Activated naive CD4-positive, alpha-beta T cell treated with anti-CD3 and anti-CD28 coated beads, Interleukin-2, amount 50 U/mL, for 72 hours (primary cell): ENCODE measurements around the gene REV3L. TPM values are rescaled to one million over a fixed set of nuclear protein-coding genes. Genes with fewer than 3 reads are reported as not detected.
"Not testable (repeated sequence)": the region's sequence is repeated elsewhere in the genome, so short reads cannot be mapped to it uniquely, and the experiment has no call there.

Experiments used
- ATAC-seq, 2 donors: fragments of 150-1000 bp; cut with Tn5 transposase; 2 replicates each; pipeline ENCODE4 v1.10.0; 2021; ENCODE audit warnings: mild to moderate bottlenecking in 2 of 2, moderate library complexity in 2 of 2
- DNase-seq, 2 donors: peaks; one replicate each; pipeline ENCODE4 v3.0.0; 2021 to 2022; ENCODE audit warnings: low spot score in 2 of 2
- H3K27ac Mint-ChIP-seq, 2 donors: one replicate each; pipeline ENCODE4 v1.8.0; 2022; ENCODE audit warnings: mild to moderate bottlenecking in 2 of 2, mixed read lengths in 2 of 2
- H3K36me3 Mint-ChIP-seq, 2 donors: one replicate each; pipeline ENCODE4 v1.8.0; 2022; ENCODE audit warnings: mixed read lengths in 2 of 2
- H3K9me3 Mint-ChIP-seq, 2 donors: one replicate each; pipeline ENCODE4 v1.8.0; 2022; ENCODE audit warnings: mixed read lengths in 2 of 2
- total RNA-seq, 2 donors: library from RNA; stranded (reverse); gene quantifications; one replicate each; pipeline ENCODE4 v1.2.3, GENCODE V29; 2022

Gene REV3L
- total RNA-seq, 2 donors from 2014 or later = 18.3 to 27.0 TPM

DNA sequence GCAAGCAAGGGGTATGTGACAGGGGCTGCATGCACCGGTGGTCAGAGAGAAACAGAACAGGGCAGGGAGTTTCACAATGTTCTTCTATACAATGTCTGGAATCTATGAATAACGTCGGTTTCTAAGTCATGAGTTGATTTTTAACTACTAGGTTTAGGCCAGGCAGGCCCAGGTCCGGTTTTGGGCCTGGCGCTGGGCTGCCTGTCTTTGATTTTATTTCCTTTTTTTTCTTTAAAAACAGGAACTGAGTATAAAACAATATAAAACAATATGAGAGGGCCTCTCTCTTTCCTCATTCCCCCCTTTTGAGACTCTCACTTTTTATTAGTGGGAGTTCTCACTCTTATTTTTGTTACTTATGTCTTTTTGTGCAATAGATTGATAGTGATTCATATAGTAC lies 198.7 kb downstream of the REV3L start:
- Mint-ChIP-seq H3K36me3 (peaks cover 17 to 33% of the 10 kb centered on the region in 2 donors), H3K27ac (peak overlapping the region in 1 of 2 donors; percentile 50)
- not testable (repeated sequence) for DNase-seq, H3K9me3 Mint-ChIP-seq, ATAC-seq

DNA sequence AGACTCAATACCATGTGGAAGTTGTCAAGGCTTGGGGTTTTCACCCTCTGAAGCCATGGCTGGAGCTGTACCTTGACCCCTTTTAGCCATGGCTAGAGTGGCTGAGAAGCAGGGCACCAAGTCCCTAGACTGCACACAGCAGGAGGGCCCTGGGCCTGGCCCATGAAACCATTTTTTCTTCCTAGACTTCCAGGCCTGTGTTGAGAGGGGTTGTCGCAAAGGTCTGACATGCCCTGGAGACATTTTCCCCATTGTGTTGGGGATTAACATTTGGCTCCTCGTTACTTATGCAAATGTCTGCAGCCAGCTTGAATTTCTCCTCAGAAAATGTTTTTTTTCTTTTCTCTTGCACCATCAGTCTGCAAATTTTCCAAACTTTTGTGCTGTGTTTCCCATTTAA lies 199.3 kb downstream of the REV3L start:
- Mint-ChIP-seq H3K27ac (no peak overlapping the region), H3K36me3 (peaks cover 14 to 40% of the 10 kb centered on the region in 2 donors), H3K9me3 (no peaks in the 10 kb centered on the region)
- DNase-seq = no peak
- no peak for ATAC-seq

DNA sequence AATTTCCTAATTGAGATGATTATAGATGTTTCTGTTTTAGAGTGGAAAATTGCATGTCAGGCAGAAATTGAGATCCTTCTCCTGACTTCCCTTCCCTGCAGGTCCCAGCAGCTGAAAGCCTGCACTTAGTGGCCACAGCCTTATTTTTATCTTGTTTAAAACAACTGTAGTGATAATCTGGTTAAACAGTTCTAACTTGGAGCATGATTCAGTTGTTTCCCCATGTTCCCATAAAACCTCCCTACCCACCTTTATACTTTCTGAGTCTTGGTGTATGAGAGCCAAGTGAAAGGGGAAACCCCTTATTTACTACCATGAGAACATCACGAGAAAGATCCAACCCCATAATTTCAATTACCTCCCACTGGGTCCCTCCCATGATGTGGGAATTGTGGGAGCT lies 200.5 kb downstream of the REV3L start:
- Mint-ChIP-seq H3K9me3 (no peaks in the 10 kb centered on the region), H3K36me3 (peaks cover 24 to 51% of the 10 kb centered on the region in 2 donors), H3K27ac (no peak overlapping the region)
- DNase-seq (no peak), ATAC-seq (no peak)

DNA sequence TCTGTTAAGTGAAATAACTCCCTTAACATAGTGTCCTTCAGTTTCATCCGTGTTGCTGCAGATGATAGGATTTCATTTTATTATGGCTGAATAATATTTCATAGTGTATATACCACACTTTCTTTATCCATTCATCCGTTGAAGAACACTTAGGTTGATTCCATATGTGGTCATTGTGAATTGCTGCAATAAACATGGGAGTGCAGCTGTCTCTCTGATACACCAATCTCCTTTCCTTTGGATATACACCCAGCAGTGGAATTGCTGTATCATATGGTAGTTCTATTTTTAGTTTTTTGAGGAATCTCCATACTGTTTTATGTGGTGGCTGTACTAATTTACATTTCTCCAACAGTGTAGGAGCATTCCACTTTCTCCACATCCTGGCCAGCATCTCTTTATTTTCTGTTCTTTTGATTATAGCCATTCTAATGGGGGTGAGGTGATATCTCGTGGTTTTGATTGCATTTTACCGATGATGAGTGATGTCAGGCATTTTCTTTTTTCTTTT lies 202.5 kb downstream of the REV3L start:
- Mint-ChIP-seq H3K9me3 (peaks cover 4 to 5% of the 10 kb centered on the region in 2 donors), H3K36me3 (peaks cover 44 to 72% of the 10 kb centered on the region in 2 donors), H3K27ac (peak overlapping the region; percentile 70 to 72)
- no peak for ATAC-seq
- DNase-seq = no peak

DNA sequence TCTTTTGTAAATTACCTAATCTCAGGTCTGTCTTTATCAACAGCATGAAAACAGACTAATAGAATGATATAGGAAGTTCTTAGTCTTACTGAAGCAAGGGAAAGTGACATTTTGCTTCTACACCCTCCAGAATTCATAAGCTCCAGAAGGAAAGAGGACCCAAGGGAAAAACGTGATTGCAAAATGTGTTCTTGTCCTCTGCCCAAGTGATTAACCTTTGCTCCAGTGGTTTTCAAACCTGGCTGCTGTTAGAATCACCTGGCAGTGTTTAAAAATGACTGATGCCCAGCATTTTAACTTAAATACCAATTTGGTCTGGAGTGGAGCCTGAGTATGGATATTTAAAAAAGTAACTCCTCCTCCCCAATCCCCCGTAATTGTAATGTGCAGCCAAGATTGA lies 204.3 kb downstream of the REV3L start:
- DNase-seq = no peak
- Mint-ChIP-seq H3K36me3 (peaks cover 58 to 88% of the 10 kb centered on the region in 2 donors), H3K27ac (no peak overlapping the region), H3K9me3 (peaks cover 16 to 17% of the 10 kb centered on the region in 2 donors)
- no peak for ATAC-seq

DNA sequence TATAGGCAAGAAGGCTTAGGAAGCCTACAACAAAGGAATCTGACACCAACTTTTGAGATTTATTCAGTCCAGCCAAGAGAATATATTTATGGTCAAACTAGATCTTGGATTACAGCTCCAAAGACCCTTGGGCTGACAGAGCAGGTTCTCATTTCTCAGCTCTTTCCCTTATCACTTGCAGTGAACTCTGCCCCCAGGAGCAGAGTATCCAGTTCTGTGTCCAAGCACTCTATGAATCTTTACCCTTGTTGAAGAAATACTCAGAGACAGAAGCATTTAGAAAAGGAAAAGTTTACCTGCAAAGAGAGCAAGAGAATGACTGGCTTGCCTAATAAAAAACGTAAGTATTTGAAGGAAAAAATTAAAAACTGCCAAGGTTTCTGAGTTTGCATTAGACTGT lies 205.2 kb downstream of the REV3L start:
- no peak overlapping the region for H3K27ac Mint-ChIP-seq
- peaks cover 63 to 91% of the 10 kb centered on the region in 2 donors for H3K36me3 Mint-ChIP-seq
- ATAC-seq (no peak), DNase-seq (no peak)
- H3K9me3 Mint-ChIP-seq = peaks cover 16 to 17% of the 10 kb centered on the region in 2 donors

DNA sequence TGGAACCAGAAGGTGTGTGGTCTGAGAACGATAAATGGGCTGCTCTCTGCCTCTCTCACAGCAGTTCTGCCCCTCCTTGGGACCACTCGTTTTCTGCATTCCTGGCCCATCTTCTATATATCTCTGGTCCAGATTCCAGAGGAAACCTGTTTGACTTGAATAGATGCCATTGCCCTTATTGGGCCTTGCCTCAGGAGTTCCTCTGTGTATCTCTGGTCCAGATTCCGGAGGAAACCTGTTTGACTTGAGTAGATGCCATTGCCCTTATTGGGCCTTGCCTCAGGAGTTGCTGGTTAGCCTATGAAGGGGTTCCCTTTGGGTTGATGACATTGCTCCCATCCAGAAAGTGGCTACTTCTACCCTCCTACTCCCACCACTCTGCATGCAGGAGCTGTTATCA lies 206.3 kb downstream of the REV3L start:
- no peak for DNase-seq
- ATAC-seq = no peak
- H3K36me3 Mint-ChIP-seq = peaks cover 57 to 81% of the 10 kb centered on the region in 2 donors
- H3K9me3 Mint-ChIP-seq = peaks cover 16 to 17% of the 10 kb centered on the region in 2 donors
- no peak overlapping the region for H3K27ac Mint-ChIP-seq

DNA sequence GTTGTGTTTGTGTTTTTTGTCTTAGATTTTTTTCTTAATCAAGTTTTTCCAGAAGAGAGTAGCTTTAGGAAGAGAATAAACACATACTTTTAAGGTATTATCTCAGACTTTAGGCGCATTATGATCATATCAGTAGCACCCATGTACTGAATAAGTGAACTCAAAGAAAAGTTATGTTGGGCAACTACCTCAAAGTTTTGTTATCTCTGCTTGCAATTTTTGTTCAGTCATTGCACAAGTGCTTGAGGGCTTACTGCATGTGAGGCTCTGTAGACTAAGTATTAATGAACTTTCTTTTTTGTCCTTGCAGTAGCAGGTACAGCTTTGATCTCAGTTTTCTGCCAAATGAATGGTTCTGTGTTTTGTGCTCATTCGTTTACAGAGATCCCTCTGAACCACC lies 206.7 kb downstream of the REV3L start:
- Mint-ChIP-seq H3K27ac (no peak overlapping the region), H3K9me3 (peaks cover 16 to 17% of the 10 kb centered on the region in 2 donors), H3K36me3 (peaks cover 57 to 81% of the 10 kb centered on the region in 2 donors)
- ATAC-seq (no peak), DNase-seq (no peak)

DNA sequence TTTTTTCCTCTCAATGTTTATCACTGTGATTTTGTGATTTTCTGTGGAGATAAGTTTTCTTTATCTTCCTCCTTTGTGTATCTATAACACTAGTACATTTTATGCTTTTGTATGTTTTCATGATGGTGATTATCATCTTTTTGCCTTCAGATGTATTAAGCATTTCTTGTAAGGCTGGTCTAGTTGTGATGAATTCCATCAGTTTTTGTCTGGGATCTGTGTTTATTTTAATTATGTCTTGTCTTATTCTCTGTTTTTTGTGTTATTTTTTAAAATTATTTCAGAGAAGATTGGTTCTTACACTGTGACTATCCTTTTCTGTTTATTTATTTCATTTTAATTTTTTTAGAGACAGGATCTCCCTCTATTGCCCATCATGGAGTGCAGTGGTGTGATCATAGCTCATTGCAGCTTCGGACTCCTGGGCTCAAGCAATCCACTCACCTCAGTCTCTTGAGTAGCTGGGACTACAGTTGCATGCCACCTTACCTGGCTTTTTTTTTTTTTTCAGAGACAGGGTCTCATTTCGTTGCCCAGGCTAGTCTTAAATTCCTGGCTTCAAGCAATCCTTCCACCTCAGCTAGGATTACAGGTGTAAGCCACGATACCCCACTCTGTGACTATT lies 208.3 kb downstream of the REV3L start:
- H3K27ac Mint-ChIP-seq = no peak overlapping the region
- peaks cover 16 to 17% of the 10 kb centered on the region in 2 donors for H3K9me3 Mint-ChIP-seq
- peaks cover 51 to 69% of the 10 kb centered on the region in 2 donors for H3K36me3 Mint-ChIP-seq
- DNase-seq (no peak), ATAC-seq (no peak)

DNA sequence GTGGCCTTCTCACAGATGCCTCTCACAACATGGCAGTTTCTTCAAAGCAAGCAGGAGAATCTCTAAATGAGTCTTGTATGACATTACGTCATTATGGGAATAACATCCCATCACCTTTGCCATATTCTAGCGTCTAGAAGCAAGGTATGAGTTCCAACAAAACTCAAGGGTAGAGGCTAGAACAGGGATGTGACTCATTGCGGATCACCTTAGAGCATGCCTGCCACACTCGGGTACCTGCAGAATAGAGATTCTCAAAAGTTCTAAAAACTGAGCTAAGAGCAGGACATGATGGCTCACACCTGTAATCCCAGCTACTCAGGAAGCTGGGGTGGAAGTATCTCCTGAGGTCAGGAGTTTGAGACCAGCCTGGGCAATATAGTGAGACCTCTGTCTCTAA lies 212.9 kb downstream of the REV3L start:
- no peak overlapping the region for H3K27ac Mint-ChIP-seq
- H3K36me3 Mint-ChIP-seq = peaks cover 38 to 62% of the 10 kb centered on the region in 2 donors
- peaks cover 11% of the 10 kb centered on the region in 2 donors for H3K9me3 Mint-ChIP-seq
- DNase-seq (no peak), ATAC-seq (no peak)

DNA sequence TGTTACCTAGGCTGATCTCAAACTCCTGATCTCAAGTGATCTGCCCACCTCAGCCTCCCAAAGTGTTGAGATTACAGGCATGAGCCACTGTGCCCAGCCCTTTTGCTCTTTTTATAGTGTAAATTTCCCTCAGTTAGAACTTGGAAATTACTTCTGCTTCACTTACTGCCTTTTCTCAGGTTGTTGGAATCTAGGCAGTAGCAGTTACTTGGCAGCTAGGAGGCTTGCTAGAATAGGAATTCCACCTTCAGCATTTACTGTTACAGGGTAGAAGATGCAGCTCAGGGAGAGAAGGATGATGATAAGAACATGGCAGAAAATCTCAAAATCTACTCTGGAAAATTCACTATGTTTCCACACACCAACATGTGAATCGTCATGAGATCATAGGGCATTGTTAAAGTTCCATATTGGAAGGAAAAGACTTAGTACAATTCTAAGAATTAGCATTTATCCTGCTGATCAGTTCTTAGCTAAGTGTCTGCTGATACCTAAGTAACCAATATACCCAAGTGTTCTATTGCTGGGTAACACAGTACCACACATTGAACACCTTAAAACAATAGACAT lies 213.5 kb downstream of the REV3L start:
- peaks cover 5% of the 10 kb centered on the region in 2 donors for H3K9me3 Mint-ChIP-seq
- DNase-seq (no peak), ATAC-seq (no peak)
- H3K36me3 Mint-ChIP-seq = peaks cover 31 to 55% of the 10 kb centered on the region in 2 donors
- no peak overlapping the region for H3K27ac Mint-ChIP-seq

DNA sequence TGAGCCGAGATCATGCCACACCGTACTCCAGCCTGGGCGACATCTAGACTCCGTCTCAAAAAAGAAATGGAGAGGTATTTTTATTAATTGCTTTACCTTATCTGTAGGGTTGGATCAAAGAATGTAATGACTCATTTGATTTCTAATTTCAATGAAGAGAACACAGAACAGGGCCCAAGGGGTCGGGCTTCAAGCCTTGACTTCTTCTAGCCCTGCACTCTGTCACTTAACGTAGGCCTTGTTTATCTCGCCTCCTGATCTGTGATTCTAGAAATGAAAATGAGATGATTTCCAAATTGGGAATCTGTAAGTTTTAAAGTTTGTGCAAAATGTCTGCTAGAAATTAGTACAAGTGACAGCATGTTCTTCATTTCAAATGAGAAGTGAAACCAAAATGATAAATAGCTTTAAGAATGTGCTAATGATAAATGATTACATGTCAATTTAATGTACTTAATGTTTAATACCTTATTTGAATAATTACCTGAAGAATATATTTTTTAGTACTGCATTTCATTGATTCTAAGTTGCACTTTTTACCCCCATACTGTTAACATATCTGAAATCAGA lies 215.2 kb downstream of the REV3L start:
- DNase-seq (no peak), ATAC-seq (no peak)
- Mint-ChIP-seq H3K27ac (peak overlapping the region in 1 of 2 donors; percentile 41), H3K36me3 (peaks cover 17 to 40% of the 10 kb centered on the region in 2 donors), H3K9me3 (no peaks in the 10 kb centered on the region)

DNA sequence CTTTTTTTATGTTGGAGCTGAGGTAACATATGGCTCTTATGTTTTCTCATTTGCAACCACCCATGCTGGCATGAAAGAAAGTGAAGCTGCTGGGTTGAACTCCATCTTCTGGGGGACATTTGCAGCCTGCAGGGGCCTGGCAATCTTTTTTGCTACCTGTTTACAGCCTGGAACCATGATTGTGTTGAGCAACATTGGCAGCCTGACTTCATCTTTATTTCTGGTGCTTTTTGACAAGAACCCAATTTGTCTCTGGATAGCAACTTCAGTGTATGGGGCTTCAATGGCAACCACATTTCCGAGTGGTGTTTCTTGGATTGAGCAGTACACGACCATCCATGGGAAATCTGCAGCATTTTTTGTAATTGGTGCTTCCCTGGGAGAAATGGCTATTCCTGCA lies 216.7 kb downstream of the REV3L start:
- Mint-ChIP-seq H3K36me3 (peaks cover 17 to 39% of the 10 kb centered on the region in 2 donors), H3K27ac (no peak overlapping the region), H3K9me3 (no peaks in the 10 kb centered on the region)
- ATAC-seq (no peak), DNase-seq (no peak)

DNA sequence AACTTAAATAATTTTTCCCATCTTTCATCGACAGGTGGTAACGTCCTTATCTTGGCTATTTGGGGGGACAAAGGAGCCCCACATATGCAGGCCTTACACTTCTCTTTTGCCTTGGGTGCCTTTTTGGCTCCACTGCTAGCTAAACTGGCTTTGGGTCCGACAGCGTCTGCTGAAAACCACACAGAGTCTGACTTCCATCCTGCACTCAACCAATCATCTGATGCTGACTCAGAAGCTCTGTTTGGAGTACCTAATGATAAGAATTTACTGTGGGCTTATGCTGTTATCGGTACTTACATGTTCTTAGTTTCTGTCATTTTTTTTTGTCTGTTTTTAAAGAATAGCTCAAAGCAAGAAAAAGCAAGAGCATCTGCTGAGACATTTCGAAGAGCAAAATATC lies 217.2 kb downstream of the REV3L start:
- H3K27ac Mint-ChIP-seq = no peak overlapping the region
- no peak for DNase-seq
- peaks cover 17 to 39% of the 10 kb centered on the region in 2 donors for H3K36me3 Mint-ChIP-seq
- ATAC-seq = no peak
- no peaks in the 10 kb centered on the region for H3K9me3 Mint-ChIP-seq

DNA sequence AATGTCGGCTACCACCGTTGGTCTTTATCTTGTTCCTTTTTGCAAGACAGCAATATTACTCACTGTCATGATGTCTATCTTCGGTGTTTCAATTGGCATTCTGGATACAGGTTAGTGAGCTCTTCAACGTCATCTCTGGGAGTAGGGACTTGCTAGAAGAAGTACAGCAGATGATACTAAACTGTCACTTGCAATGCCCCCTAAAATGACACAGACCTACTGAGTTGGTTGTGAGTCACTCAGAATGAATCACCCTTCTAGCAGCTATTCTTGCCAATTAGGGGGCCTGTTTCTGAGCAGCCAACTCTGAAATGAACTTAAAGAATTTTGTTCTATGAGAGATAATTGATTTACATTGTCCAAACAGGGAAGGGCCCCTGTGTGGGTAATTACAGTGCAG lies 219.2 kb downstream of the REV3L start:
- Mint-ChIP-seq H3K27ac (no peak overlapping the region), H3K36me3 (peaks cover 17 to 29% of the 10 kb centered on the region in 2 donors), H3K9me3 (no peaks in the 10 kb centered on the region)
- no peak for ATAC-seq
- DNase-seq = no peak

DNA sequence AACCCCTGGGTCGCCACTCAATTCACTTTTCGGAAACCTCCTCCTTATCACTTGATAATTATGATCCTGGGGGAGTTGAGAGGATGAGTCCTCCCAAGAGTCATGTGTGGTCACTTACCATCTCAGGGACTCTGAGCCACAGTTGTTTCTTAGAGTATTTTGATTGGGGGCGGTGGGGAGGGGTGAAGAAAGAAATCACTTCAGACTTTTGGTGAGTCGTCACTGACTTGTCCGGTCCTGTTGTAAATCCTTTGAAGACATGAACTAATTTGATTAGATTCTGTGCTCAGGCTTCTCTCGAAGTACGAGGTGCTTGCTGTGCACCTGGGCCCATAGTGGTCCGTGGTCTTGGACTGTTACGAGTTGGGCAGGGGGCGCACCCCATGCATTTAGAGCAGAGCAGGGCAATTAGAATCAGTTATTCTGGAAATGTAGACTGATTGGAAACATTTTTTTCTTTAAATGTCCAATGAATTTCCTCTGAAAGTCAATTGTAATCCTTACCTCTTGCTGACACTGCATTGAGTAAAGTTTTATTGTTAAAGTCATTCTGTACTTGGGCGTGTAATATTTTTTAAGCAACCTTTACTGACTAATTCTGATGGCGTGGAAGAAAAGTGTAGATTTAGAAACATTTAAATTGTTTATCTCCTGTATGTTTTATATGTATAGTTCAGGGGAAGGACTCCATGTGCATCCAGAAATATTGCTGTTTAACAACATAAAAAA lies 222.3 kb downstream of the REV3L start:
- no peak for DNase-seq
- no peak for ATAC-seq
- Mint-ChIP-seq H3K27ac (peak overlapping the region; percentile 81 to 90), H3K9me3 (no peaks in the 10 kb centered on the region), H3K36me3 (no peaks in the 10 kb centered on the region)
